G401.6 (cell line): ENCODE data around the gene NUTM2E.
"Not testable (repeated sequence)": the region's sequence is repeated elsewhere in the genome, so short reads cannot be mapped to it uniquely, and the experiment has no call there.

Source experiments
- FAIRE-seq: peaks from 2 replicates; lab custom pipeline; 2012; peaks lifted over from hg19 to GRCh38; lab: Jason Lieb, UNC

Gene NUTM2E

GRCh38 chr10:79866903-79867551 is 40.5 kb downstream of the NUTM2E start:
- FAIRE-seq: not testable (repeated sequence)

- not testable (repeated sequence) for FAIRE-seq
These were observed 41.5 kb downstream of the NUTM2E start for GRCh38 chr10:79868023-79868422.

GRCh38 chr10:79869439-79870097 is 43.0 kb downstream of the NUTM2E start:
- FAIRE-seq: not testable (repeated sequence)

GRCh38 chr10:79871729-79872128 is 45.2 kb downstream of the NUTM2E start:
- not testable (repeated sequence) for FAIRE-seq
